Astrocyte (in vitro differentiated cells and primary cell): Measurements from ENCODE around the gene FXYD5. TPM values are rescaled to one million over a fixed set of nuclear protein-coding genes. Genes with fewer than 3 reads are reported as not detected.

Experiments used
- DNase-seq: peaks from one replicate; pipeline ENCODE4 v3.0.0-alpha.2; 2010; ENCODE audit warnings: low read depth
- FAIRE-seq: peaks from 2 replicates; lab custom pipeline; 2011; peaks lifted over from hg19 to GRCh38; lab: Jason Lieb, UNC
- H2AFZ ChIP-seq: 2 replicates; pipeline ENCODE4 v1.6.0; 2012; ENCODE audit warnings: low read depth, low read length, inconsistent platforms
- H3K27ac ChIP-seq: 2 replicates; pipeline ENCODE4 v1.5.1; 2011; ENCODE audit warnings: low read depth, low read length, inconsistent platforms
- H3K27me3 ChIP-seq: 2 replicates; pipeline ENCODE4 v1.6.0; 2011; ENCODE audit warnings: low read length, inconsistent platforms; ENCODE audit not compliant: insufficient read depth
- H3K36me3 ChIP-seq: 2 replicates; pipeline ENCODE4 v1.5.1; 2011; ENCODE audit warnings: low read length, inconsistent platforms; ENCODE audit not compliant: insufficient read depth
- H3K4me1 ChIP-seq: 2 replicates; pipeline ENCODE4 v1.5.1; 2011; ENCODE audit warnings: low read length, inconsistent platforms; ENCODE audit not compliant: insufficient read depth
- H3K4me2 ChIP-seq: 2 replicates; pipeline ENCODE4 v1.6.0; 2012; ENCODE audit warnings: low read length, inconsistent platforms
- H3K4me3 ChIP-seq: 2 replicates; pipeline ENCODE4 v1.5.1; 2011; ENCODE audit warnings: low read depth, mild to moderate bottlenecking, low read length, inconsistent platforms; ENCODE audit not compliant: insufficient read depth
- H3K79me2 ChIP-seq: 2 replicates; pipeline ENCODE4 v1.6.0; 2012; ENCODE audit warnings: mild to moderate bottlenecking, low read length, inconsistent platforms; ENCODE audit not compliant: insufficient read depth
- H3K9ac ChIP-seq: 2 replicates; pipeline ENCODE4 v1.6.0; 2012; ENCODE audit warnings: mild to moderate bottlenecking, low read length, inconsistent platforms
- H3K9me3 ChIP-seq: 2 replicates; pipeline ENCODE4 v1.5.1; 2012; ENCODE audit warnings: low read depth, mild to moderate bottlenecking, low read length, inconsistent platforms; ENCODE audit not compliant: insufficient read depth
- H4K20me1 ChIP-seq: 2 replicates; pipeline ENCODE4 v1.6.0; 2012; ENCODE audit warnings: low read length, inconsistent platforms; ENCODE audit not compliant: insufficient read depth
- H3K27ac Mint-ChIP-seq: one replicate; pipeline ENCODE4 v1.8.0; 2021; ENCODE audit warnings: mild to moderate bottlenecking, mixed read lengths; ENCODE audit not compliant: unreplicated experiment
- H3K27me3 Mint-ChIP-seq: one replicate; pipeline ENCODE4 v1.8.0; 2021; ENCODE audit warnings: low read depth, mixed read lengths; ENCODE audit not compliant: unreplicated experiment
- H3K36me3 Mint-ChIP-seq: one replicate; pipeline ENCODE4 v1.8.0; 2021; ENCODE audit warnings: low read depth, mixed read lengths; ENCODE audit not compliant: unreplicated experiment
- H3K4me1 Mint-ChIP-seq: one replicate; pipeline ENCODE4 v1.8.0; 2021; ENCODE audit warnings: low read depth, mixed read lengths; ENCODE audit not compliant: unreplicated experiment
- H3K4me3 Mint-ChIP-seq: one replicate; pipeline ENCODE4 v1.8.0; 2021; ENCODE audit warnings: mild to moderate bottlenecking, moderate library complexity, mixed read lengths; ENCODE audit not compliant: unreplicated experiment
- H3K9me3 Mint-ChIP-seq: one replicate; pipeline ENCODE4 v1.8.0; 2021; ENCODE audit warnings: mild to moderate bottlenecking, mixed read lengths; ENCODE audit not compliant: unreplicated experiment
- EZH2 ChIP-seq: IDR thresholded peaks from 2 replicates; pipeline ENCODE4 v1.6.1; 2012; ENCODE audit warnings: mild to moderate bottlenecking, low read length, inconsistent platforms; ENCODE audit not compliant: insufficient read depth
- total RNA-seq: library from RNA; stranded (reverse); gene quantifications from 2 replicates; pipeline ENCODE4 v1.2.1, GENCODE V29; 2021
- TF ChIP-seq, protein P1 (sequence below): IDR thresholded peaks from 2 replicates; pipeline ENCODE4 v1.5.1; 2011; ENCODE audit warnings: low read depth, mild to moderate bottlenecking, inconsistent platforms, low read length, moderate library complexity; ENCODE audit not compliant: insufficient read depth

The FXYD5 gene
- total RNA-seq, 1 donor from 2014 or later: 108 TPM

DNA sequence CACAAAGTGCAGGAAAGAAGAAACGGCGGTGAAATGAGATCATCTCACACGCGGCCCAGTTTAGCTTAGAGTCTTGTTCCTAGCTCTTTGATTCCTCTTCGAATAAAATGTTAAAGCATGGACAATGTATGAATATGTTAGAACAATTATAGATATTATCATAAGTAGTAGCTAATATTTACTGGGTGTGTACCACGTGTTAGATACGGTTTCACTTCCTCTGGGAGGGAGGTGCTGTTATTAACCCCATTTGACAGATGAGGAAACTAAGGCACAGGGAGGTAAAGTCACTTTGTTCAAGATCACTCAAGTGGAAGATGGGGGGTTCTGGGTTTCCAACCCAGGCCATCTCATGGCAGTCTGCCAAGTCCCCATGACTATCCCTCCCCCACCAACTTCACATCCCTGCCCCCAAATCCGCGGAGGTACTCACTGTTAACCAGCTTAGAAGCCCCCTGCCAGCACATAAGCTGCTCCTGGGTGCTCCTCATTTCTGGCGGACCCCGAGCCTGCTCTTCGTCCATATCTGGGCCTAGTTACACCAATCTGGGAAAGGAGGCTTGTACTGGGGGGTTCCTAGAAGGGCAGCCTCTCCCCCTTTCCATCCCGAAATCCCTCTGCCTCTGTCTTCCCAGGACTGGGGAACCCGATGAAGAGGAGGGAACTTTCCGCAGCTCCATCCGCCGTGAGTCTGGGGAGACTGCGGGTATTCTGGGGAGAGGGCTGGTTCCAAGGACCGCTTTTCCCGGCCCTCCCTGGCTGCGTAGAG lies 12.5 kb upstream of the FXYD5 start:
- Histone ChIP-seq H3K9ac (no peak overlapping the region), H3K4me2 (peak overlapping the region; percentile 50), H3K27me3 (peaks cover 28% of the 10 kb centered on the region), H3K4me1 (peaks cover 4% of the 10 kb centered on the region), H3K27ac (no peak overlapping the region), H3K36me3 (no peaks in the 10 kb centered on the region), H3K9me3 (no peaks in the 10 kb centered on the region), H4K20me1 (peaks cover 4% of the 10 kb centered on the region), H2AFZ (no peak overlapping the region), H3K4me3 (no peak overlapping the region), H3K79me2 (no peaks in the 10 kb centered on the region)
- TF ChIP-seq, protein P1, sequence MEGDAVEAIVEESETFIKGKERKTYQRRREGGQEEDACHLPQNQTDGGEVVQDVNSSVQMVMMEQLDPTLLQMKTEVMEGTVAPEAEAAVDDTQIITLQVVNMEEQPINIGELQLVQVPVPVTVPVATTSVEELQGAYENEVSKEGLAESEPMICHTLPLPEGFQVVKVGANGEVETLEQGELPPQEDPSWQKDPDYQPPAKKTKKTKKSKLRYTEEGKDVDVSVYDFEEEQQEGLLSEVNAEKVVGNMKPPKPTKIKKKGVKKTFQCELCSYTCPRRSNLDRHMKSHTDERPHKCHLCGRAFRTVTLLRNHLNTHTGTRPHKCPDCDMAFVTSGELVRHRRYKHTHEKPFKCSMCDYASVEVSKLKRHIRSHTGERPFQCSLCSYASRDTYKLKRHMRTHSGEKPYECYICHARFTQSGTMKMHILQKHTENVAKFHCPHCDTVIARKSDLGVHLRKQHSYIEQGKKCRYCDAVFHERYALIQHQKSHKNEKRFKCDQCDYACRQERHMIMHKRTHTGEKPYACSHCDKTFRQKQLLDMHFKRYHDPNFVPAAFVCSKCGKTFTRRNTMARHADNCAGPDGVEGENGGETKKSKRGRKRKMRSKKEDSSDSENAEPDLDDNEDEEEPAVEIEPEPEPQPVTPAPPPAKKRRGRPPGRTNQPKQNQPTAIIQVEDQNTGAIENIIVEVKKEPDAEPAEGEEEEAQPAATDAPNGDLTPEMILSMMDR: no peak
- TF ChIP-seq EZH2: peak; percentile 71
- FAIRE-seq: no peak
- no peaks in the 10 kb centered on the region for H3K9me3 Mint-ChIP-seq
- H3K4me3 Mint-ChIP-seq: peak overlapping the region; percentile 74
- no peaks in the 10 kb centered on the region for H3K36me3 Mint-ChIP-seq
- DNase-seq: no peak
- H3K27ac Mint-ChIP-seq: no peak overlapping the region
- H3K4me1 Mint-ChIP-seq: peaks cover 11% of the 10 kb centered on the region
- H3K27me3 Mint-ChIP-seq: peaks cover 37% of the 10 kb centered on the region

DNA sequence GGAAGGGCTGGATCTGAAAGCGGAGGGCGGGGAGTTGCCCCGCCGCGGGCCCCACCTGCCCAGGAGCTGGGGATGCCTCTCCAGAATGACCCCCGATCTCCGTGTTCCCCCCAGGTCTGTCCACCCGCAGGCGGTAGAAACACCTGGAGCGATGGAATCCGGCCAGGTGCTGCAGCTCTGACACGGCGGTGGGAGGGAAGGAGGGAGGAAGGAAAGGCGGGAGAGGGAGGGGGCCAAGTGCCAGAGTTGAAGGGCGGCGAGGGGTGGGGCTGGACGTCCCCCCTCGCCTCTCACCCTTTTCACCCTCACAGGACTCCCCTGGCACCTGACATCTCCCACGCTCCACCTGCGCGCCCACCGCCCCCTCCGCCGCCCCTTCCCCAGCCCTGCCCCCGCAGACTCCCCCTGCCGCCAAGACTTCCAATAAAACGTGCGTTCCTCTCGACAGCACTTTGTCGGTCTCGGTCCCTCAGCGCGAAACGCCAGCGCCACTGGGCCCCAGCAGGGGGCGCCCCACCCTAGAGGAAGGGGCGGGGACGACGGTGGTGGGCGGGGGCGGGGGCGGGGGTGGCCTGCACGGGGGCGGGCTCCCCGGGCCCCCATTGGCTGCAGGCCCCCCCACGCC lies 11.8 kb upstream of the FXYD5 start:
- H3K27me3 Mint-ChIP-seq: peaks cover 32% of the 10 kb centered on the region
- Histone ChIP-seq H4K20me1 (peaks cover 4% of the 10 kb centered on the region), H3K36me3 (no peaks in the 10 kb centered on the region), H3K4me1 (peaks cover 4% of the 10 kb centered on the region), H3K4me3 (no peak overlapping the region), H3K4me2 (peak overlapping the region; percentile 36), H3K9ac (no peak overlapping the region), H3K79me2 (no peaks in the 10 kb centered on the region), H2AFZ (no peak overlapping the region), H3K27ac (no peak overlapping the region), H3K9me3 (no peaks in the 10 kb centered on the region), H3K27me3 (peaks cover 27% of the 10 kb centered on the region)
- H3K4me3 Mint-ChIP-seq: no peak overlapping the region
- peaks cover 11% of the 10 kb centered on the region for H3K4me1 Mint-ChIP-seq
- no peak overlapping the region for H3K27ac Mint-ChIP-seq
- DNase-seq (no peak), FAIRE-seq (no peak)
- no peaks in the 10 kb centered on the region for H3K36me3 Mint-ChIP-seq
- TF ChIP-seq, protein P1: no peak
- TF ChIP-seq EZH2: peak; percentile 77
- no peaks in the 10 kb centered on the region for H3K9me3 Mint-ChIP-seq
